Fibroblast of peridontal ligament (primary cell): ENCODE measurements around the gene CEMIP.

Experiments
- DNase-seq: peaks from one replicate; pipeline ENCODE4 v3.0.0-alpha.2; 2010; ENCODE audit errors: extremely low read depth

Gene CEMIP

DNA sequence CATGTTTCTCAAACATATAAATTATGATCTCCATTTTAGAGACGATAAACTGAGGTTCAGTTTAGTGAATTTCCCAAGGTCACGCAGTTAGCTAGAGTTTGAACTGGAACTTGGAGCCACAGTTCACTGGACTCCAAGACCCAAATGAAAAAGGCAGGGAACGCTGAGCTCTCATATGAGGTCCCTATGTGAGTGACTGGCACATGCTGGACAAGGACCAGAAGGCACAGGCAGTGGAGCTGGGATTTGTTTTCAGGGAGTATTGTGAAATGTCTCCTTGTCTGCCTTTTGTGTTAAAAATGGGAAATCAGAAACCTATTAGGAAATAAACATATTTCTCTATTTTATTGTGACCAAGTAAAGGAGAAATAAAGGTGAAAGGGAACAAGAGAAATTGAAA lies 147.0 kb downstream of the CEMIP start:
- DNase-seq: no peak

GRCh38 chr15:80929225-80929624 lies 150.1 kb downstream of the CEMIP start:
- DNase-seq: peak; percentile 54

- no peak for DNase-seq
These were observed 150.5 kb downstream of the CEMIP start for GRCh38 chr15:80929689-80930088.

DNA sequence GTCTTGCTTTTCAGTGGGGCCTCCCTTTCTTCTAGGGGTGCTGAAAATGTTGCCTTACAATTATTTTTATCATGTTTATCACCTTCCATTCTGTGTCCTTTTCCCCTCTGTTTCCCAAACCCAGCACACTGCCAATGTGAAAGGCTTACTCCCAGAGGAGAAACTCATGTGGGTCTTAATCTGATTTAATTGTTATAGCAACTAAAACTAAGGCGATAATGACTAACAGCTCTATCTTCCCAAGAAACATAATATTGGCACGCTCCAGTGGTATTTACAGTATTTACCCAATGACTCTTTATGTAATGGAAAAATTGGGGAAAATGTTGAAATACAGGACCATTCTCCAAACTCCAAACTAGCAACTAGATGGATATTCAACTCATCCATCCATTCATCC lies 152.0 kb downstream of the CEMIP start:
- no peak for DNase-seq

GRCh38 chr15:80931721-80932512 lies 152.7 kb downstream of the CEMIP start:
- no peak for DNase-seq

DNA sequence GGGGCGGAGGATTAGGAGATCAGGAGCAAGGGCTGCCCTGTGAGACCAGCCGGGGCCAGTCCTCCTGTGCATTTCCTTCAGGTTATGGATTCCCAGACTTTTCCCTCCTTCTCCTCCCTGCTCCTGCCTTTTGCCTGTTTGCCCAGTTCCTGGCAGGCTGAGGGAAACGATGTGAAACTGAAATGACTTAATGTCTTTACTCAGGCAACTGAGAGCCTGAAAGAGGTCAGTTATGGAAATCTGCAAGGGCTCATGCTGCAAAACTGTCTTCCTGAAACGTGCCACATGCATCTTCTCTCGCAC lies 153.3 kb downstream of the CEMIP start:
- DNase-seq: no peak

DNA sequence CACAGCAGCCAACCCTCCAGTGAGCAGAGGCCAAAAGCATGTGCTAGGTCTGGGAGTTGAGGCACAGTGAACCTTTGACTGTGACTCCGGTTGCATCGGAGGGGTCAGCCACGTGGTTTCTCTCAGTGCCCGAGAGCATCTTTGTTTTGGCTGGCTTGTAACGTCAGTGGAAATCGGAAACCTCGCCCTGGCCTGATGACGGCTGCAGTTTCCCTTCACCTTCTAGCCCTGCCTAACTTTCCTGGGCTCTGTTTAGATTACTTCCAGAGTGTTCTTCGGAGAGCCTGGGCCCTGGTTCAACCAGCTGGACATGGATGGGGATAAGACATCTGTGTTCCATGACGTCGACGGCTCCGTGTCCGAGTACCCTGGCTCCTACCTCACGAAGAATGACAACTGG lies 153.8 kb downstream of the CEMIP start:
- no peak for DNase-seq

DNA sequence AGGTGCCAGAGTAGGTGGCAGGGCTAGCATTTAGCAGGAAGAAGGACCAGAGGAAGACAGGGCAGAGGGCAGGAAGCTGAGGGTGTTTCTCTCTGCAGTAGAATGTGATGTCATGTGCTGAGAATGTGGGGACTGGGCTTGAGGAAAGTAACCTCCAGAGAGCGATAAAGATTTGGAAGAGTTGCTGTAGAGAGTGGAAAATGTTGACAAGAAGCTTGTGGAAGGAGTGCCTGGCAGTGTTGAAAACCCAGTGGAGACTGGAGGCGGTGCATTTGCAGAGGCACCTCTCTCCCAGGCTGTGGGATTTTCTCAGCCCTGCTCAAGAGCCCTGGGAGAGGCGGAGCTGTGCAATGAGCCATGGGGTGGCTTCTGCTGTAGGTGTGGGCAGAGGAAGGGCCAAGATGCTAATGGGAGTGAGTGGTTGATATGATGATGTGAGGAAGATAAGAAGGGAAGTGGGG lies 155.6 kb downstream of the CEMIP start:
- peak; percentile 54 for DNase-seq

- DNase-seq: no peak
These were observed 157.3 kb downstream of the CEMIP start for GRCh38 chr15:80936288-80937078.

DNA sequence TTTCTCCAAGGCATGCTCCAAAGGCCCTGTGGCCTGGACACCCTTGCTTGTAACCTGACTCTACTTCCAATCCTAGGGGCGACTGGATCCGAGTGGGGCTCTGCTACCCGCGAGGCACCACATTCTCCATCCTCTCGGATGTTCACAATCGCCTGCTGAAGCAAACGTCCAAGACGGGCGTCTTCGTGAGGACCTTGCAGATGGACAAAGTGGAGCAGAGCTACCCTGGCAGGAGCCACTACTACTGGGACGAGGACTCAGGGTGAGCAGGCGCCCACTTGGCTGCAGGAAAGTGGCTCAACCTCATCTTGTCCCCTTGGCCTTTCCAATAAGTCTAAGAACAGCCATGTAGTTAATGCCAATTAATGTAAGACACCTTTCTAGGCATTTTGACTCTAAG lies 158.5 kb downstream of the CEMIP start:
- no peak for DNase-seq

- no peak for DNase-seq
These were observed 160.0 kb downstream of the CEMIP start for GRCh38 chr15:80939216-80939615.

DNA sequence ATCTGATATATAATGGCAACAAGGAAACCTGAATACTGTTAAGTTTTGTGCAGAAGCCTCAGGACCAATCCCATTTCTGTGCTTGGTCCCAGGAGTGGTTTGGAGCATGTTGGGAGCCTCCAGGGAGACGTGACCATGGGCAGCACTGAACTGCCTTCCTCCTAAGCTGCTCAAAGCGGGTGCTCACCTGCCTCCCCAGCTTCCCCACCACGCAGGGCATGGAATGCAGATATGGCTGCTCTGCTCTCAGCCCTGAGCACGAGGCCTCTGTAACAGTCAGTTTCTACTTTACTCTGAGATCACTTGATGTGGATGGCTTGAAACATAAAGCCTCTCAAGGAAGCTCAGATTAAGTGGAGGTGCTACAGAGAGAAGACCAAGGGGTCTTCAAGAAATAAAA lies 161.2 kb downstream of the CEMIP start:
- no peak for DNase-seq

- no peak for DNase-seq
These were observed 161.7 kb downstream of the CEMIP start for GRCh38 chr15:80940851-80941250.

- DNase-seq: no peak
These were observed 163.1 kb downstream of the CEMIP start for GRCh38 chr15:80942266-80942665.

- DNase-seq: no peak
These were observed 163.8 kb downstream of the CEMIP start for GRCh38 chr15:80942746-80943565.

DNA sequence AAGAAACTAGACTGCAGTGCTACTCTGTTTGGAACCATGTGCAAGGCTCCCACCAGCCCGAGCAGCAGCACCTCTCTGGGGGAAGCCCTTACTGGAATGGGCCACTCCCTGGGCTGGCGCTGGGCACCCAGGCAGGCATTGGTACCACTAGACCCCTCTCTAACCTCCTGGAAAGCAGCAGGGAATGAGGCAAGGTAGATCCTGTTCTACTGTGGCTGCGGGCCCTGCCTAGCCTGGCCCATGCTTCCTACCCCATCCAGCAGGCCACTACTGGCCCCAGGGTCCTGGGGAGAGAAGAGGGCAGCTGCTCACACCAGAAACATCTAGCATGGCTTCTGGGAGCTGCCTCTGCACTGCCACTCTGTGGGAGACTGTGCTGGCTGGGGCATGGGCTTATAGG lies 165.6 kb downstream of the CEMIP start:
- no peak for DNase-seq

DNA sequence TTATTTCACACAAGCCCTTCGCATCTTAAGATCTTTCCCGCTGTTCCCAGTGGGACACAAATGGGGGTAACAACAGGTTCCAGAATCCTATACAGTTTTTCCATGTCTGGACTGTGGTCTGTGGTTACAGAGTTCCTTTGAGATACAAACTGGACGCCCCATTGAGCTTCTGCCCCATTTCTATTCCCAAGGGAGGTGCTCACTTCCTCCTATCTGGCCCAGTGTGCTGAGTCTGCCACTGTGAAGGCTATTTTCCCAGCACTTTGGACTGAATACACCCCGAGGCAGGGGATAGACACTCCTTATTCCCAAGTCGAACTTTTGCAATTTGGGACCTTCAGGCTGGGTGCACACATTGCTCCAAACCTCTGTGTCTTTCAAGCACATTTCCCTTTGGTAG lies 166.4 kb downstream of the CEMIP start:
- no peak for DNase-seq

GRCh38 chr15:80946576-80946975 lies 167.4 kb downstream of the CEMIP start:
- DNase-seq: no peak

DNA sequence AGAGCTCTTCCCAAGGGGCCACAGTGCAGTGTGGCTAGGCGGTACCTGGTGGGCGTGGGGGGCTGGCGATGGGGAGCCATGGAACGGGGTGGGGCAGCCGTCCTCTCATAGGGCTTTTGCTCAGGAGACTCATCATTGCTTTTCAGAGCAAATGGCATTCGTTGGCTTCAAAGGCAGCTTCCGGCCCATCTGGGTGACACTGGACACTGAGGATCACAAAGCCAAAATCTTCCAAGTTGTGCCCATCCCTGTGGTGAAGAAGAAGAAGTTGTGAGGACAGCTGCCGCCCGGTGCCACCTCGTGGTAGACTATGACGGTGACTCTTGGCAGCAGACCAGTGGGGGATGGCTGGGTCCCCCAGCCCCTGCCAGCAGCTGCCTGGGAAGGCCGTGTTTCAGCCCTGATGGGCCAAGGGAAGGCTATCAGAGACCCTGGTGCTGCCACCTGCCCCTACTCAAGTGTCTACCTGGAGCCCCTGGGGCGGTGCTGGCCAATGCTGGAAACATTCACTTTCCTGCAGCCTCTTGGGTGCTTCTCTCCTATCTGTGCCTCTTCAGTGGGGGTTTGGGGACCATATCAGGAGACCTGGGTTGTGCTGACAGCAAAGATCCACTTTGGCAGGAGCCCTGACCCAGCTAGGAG lies 169.6 kb downstream of the CEMIP start:
- no peak for DNase-seq

DNA sequence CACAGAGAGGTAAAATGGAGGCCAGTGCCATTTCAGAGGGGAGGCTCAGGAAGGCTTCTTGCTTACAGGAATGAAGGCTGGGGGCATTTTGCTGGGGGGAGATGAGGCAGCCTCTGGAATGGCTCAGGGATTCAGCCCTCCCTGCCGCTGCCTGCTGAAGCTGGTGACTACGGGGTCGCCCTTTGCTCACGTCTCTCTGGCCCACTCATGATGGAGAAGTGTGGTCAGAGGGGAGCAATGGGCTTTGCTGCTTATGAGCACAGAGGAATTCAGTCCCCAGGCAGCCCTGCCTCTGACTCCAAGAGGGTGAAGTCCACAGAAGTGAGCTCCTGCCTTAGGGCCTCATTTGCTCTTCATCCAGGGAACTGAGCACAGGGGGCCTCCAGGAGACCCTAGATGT lies 170.6 kb downstream of the CEMIP start:
- DNase-seq: no peak

GRCh38 chr15:80950291-80951078 lies 171.3 kb downstream of the CEMIP start:
- DNase-seq: no peak
